Mammary epithelial cell (primary cell): ENCODE data around the gene ENC1.

Experiments
- EZH2 ChIP-seq: IDR thresholded peaks from 2 replicates; pipeline ENCODE4 v1.6.1; 2012; ENCODE audit warnings: low read length, inconsistent platforms, borderline replicate concordance
- TF ChIP-seq, protein P1 (sequence below), 2 donors: IDR thresholded peaks in 1 of 2; conservative IDR thresholded peaks in 1 of 2; 2 replicates each; pipeline ENCODE4 v1.5.1; 2011 to 2012; ENCODE audit warnings: inconsistent platforms in 2 of 2, low read length in 2 of 2, mild to moderate bottlenecking in 2 of 2, control low read depth in 1 of 2, low read depth in 1 of 2; ENCODE audit not compliant: insufficient read depth in 1 of 2; ENCODE audit errors: extremely low read depth in 1 of 2

DNA sequence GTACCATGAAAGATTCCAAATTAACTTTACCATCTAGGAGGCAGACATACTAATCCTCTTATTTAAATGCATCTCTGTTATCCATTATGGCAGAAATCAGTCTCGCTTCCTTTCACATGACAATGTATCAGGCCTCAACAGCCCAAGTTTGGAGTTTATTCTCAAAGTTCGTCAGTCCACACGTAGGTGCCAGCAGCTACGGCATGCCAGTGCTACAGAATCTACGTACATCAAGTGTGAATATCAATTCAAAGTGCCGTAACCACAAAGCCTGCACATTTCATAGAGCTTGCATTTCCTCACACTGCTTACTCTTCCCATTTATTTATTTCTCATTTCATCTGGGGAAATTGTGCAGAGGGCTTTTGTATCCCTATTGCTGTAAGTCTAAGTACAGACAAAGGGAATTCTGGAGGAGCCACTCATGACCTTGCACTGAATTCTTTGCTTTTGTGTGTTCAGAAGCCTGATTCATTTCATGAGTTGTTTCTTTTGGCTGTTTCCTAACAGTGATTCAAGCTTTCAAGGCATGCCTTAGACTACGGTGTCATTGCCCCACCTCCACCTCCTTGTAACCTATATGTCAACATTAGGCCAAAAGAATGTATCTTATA, 10.0 kb downstream of the ENC1 start:
- TF ChIP-seq, protein P1, sequence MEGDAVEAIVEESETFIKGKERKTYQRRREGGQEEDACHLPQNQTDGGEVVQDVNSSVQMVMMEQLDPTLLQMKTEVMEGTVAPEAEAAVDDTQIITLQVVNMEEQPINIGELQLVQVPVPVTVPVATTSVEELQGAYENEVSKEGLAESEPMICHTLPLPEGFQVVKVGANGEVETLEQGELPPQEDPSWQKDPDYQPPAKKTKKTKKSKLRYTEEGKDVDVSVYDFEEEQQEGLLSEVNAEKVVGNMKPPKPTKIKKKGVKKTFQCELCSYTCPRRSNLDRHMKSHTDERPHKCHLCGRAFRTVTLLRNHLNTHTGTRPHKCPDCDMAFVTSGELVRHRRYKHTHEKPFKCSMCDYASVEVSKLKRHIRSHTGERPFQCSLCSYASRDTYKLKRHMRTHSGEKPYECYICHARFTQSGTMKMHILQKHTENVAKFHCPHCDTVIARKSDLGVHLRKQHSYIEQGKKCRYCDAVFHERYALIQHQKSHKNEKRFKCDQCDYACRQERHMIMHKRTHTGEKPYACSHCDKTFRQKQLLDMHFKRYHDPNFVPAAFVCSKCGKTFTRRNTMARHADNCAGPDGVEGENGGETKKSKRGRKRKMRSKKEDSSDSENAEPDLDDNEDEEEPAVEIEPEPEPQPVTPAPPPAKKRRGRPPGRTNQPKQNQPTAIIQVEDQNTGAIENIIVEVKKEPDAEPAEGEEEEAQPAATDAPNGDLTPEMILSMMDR (conservative IDR thresholded peaks at IDR 0.05 in 1 of 2, IDR thresholded peaks at IDR 0.05 in 1 of 2; ENCODE audit: extremely low read depth in 1 of 2, insufficient read depth in 1 of 2, low read depth in 1 of 2, low read length in 2 of 2): no peak
- no peak for TF ChIP-seq EZH2
